K562 (cell line): ENCODE measurements around the gene EML6. TPM values are rescaled to one million over a fixed set of nuclear protein-coding genes. Genes with fewer than 3 reads are reported as not detected.

Source experiments
- ATAC-seq: fragments of 200-7000 bp; cut with Tn5 transposase; 3 replicates; pipeline ENCODE4 v1.9.1; 2020; ENCODE audit warnings: moderate library complexity
- BruUV-seq: library from RNA; stranded (reverse); fragments of 400-500 nt; replicated peaks from 2 replicates; lab custom pipeline; 2021; lab: Mats Ljungman, UMichigan
- CTCF ChIA-PET: fragments of 300-600 bp; formaldehyde crosslinking; extraction: SDS; loops from one replicate; lab custom pipeline; 2021; ENCODE audit warnings: low intra/inter-chr PET ratio; lab: Yijun Ruan, JAX
- POLR2A ChIA-PET: fragments of 300-600, 350-650 bp; sonication (Branson Sonifier 250); formaldehyde crosslinking; extraction: SDS; loops from one replicate; lab custom pipeline; 2021; ENCODE audit warnings: antibody characterized with exemption, inconsistent platforms; lab: Yijun Ruan, JAX
- DNase-seq, 4 experiments: peaks; one replicate each; pipeline versions ENCODE4 v3.0.0 to v3.0.0-alpha.2; 2011 to 2018; ENCODE audit warnings: low spot score in 3 of 4, mixed read lengths in 3 of 4; ENCODE audit errors: extremely low read depth in 1 of 4
- FAIRE-seq: peaks from 2 replicates; lab custom pipeline; 2011; peaks lifted over from hg19 to GRCh38; lab: Jason Lieb, UNC
- H2AFZ ChIP-seq: 2 replicates; pipeline ENCODE4 v1.6.0; 2011; ENCODE audit warnings: low read depth, low read length, control low read depth, inconsistent platforms
- H3K27ac ChIP-seq: fragments of 200-600 bp; 3 replicates; pipeline ENCODE4 v1.8.0; 2011; ENCODE audit warnings: low read depth, mild to moderate bottlenecking, control low read depth, inconsistent platforms, low read length, moderate library complexity, mixed read lengths; ENCODE audit errors: extremely low read depth
- H3K27me3 ChIP-seq, 2 experiments: fragments of 300-600 bp in 1 of 2; 2 replicates in 1 of 2; 3 replicates in 1 of 2; pipeline versions ENCODE4 v1.6.0 to v1.8.0; 2011; ENCODE audit warnings: inconsistent platforms in 2 of 2, low read length in 2 of 2, mild to moderate bottlenecking in 1 of 2, mixed read lengths in 1 of 2, moderate library complexity in 1 of 2; ENCODE audit not compliant: control insufficient read depth in 2 of 2, insufficient read depth in 2 of 2
- H3K36me3 ChIP-seq: fragments of 300-600 bp; 3 replicates; pipeline ENCODE4 v1.8.0; 2011; ENCODE audit warnings: mild to moderate bottlenecking, low read length, inconsistent platforms; ENCODE audit not compliant: control insufficient read depth, insufficient read depth
- H3K4me1 ChIP-seq, 2 experiments: fragments of 200-600 bp in 1 of 2; replicated peaks in 1 of 2; 2 replicates in 1 of 2; 3 replicates in 1 of 2; pipeline versions ENCODE4 v1.5.1 to v1.8.0; 2011; ENCODE audit warnings: inconsistent platforms in 2 of 2, low read length in 2 of 2, mild to moderate bottlenecking in 1 of 2, mixed read lengths in 1 of 2, moderate library complexity in 1 of 2; ENCODE audit not compliant: control insufficient read depth in 2 of 2, insufficient read depth in 2 of 2
- H3K4me2 ChIP-seq: 2 replicates; pipeline ENCODE4 v1.6.1; 2011; ENCODE audit warnings: low read length, control low read depth, inconsistent platforms, mixed read lengths; ENCODE audit not compliant: insufficient read depth
- H3K4me3 ChIP-seq: fragments of 200-600 bp; sonication (generic), shearing (Covaris generic); 2 replicates; pipeline ENCODE4 v1.5.1; 2016; ENCODE audit warnings: control low read depth, inconsistent platforms
- H3K79me2 ChIP-seq: fragments of 200-600 bp; 3 replicates; pipeline ENCODE4 v1.8.0; 2011; ENCODE audit warnings: low read length, inconsistent platforms; ENCODE audit not compliant: control insufficient read depth, insufficient read depth
- H3K9ac ChIP-seq, 2 experiments: 2 replicates each; pipeline versions ENCODE4 v1.6.0 to v1.6.1; 2011; ENCODE audit warnings: low read depth in 2 of 2, low read length in 2 of 2, control low read depth in 1 of 2, inconsistent platforms in 1 of 2, mild to moderate bottlenecking in 1 of 2, mixed read lengths in 1 of 2; ENCODE audit not compliant: insufficient read depth in 1 of 2
- H3K9me1 ChIP-seq: one replicate; pipeline ENCODE4 v1.6.0; 2011; ENCODE audit warnings: inconsistent platforms, mild to moderate bottlenecking, low read length, moderate library complexity; ENCODE audit not compliant: control insufficient read depth, insufficient read depth
- H3K9me3 ChIP-seq: replicated peaks from 2 replicates; pipeline ENCODE4 v1.5.1; 2011; ENCODE audit warnings: low read depth, low read length, inconsistent platforms; ENCODE audit not compliant: control insufficient read depth, insufficient read depth
- H4K20me1 ChIP-seq: replicated peaks from 2 replicates; pipeline ENCODE4 v1.6.1; 2011; ENCODE audit warnings: low read length, inconsistent platforms, mixed read lengths; ENCODE audit not compliant: control insufficient read depth, insufficient read depth
- FOSL1 ChIP-seq: fragments of 200-800 bp; sonication (Bioruptor generic); conservative IDR thresholded peaks from 2 replicates; pipeline ENCODE4 v1.6.1; 2016; ENCODE audit warnings: missing genetic modification characterization, missing compliant biosample characterization
- JUND ChIP-seq, 2 experiments: IDR thresholded peaks; 2 replicates in 1 of 2; 3 replicates in 1 of 2; pipeline ENCODE4 v1.6.1; 2011; ENCODE audit warnings: borderline replicate concordance in 2 of 2, low read depth in 2 of 2, low read length in 2 of 2, improper control_type of control experiment in 1 of 2, missing biosample characterization in 1 of 2, missing genetic modification characterization in 1 of 2, missing genetic modification reagents in 1 of 2
- PML ChIP-seq: IDR thresholded peaks from 2 replicates; pipeline ENCODE4 v1.6.1; 2012; ENCODE audit warnings: low read length, inconsistent platforms
- PRMT5 ChIP-seq: sonication (generic); formaldehyde crosslinking; IDR thresholded peaks from 2 replicates; pipeline ENCODE4 v1.5.0; 2020; ENCODE audit warnings: missing genetic modification reagents
- RAD21 ChIP-seq, 2 experiments: fragments of 250-450 bp in 1 of 2; fragments of 450-650 bp in 1 of 2; sonication (Bioruptor Pico) in 1 of 2; formaldehyde crosslinking in 1 of 2; IDR thresholded peaks in 1 of 2; conservative IDR thresholded peaks in 1 of 2; 2 replicates each; pipeline versions ENCODE4 v1.4.0 to v1.8.0; 2020 to 2022; ENCODE audit warnings: mild to moderate bottlenecking in 2 of 2, moderate library complexity in 1 of 2
- SMC3 ChIP-seq: conservative IDR thresholded peaks from 2 replicates; pipeline ENCODE4 v1.6.1; 2011; ENCODE audit warnings: low read depth, low read length, improper control_type of control experiment; ENCODE audit not compliant: insufficient read depth
- ZNF507 ChIP-seq: conservative IDR thresholded peaks from 2 replicates; pipeline ENCODE4 v1.6.1; 2017; ENCODE audit warnings: missing genetic modification characterization, missing compliant biosample characterization
- WGBS: fragments of 100-300 bp; shearing (Covaris generic); methylation state at CpG from one replicate; pipeline ENCODE4 v1.1.6; 2016; ENCODE audit warnings: low coverage, mixed read lengths; ENCODE audit not compliant: insufficient coverage; ENCODE audit errors: missing lambda C conversion rate; 5-methylcytosine and 5-hydroxymethylcytosine counted together
- in situ Hi-C: fragments of 300-500 bp; cut with MboI; formaldehyde crosslinking; loops from 4 replicates; pipeline ENCODE4 v1.15.0; 2018; ENCODE audit warnings: inconsistent platforms, mixed read lengths
- intact Hi-C: fragments of 100-400 bp; cut with micrococcal nuclease; formaldehyde crosslinking; loops from 2 replicates; pipeline ENCODE4 v1.14.2; 2022
- polyA plus RNA-seq, 8 experiments: library from polyadenylated mRNA; depleted of rRNA in 4 of 8; stranded (reverse) in 5 of 8; unstranded in 3 of 8; fragments of >200 nt; fragmentation: Nextera tagmentation in 2 of 8; fragmentation: Illumina TruSeq in 1 of 8; extraction: Ambion mirVana in 2 of 8; extraction: Trizol in 1 of 8; gene quantifications; 2 replicates each; pipeline versions ENCODE4 v1.2.1 to v1.2.3, GENCODE V29; 2011 to 2014; ENCODE audit warnings: inconsistent platforms in 1 of 8, missing spikeins in 1 of 8
- total RNA-seq, 7 experiments: library from RNA; depleted of rRNA in 6 of 7; stranded (reverse); fragments of >200 nt in 6 of 7; fragmentation: Illumina TruSeq in 2 of 7; extraction: Trizol in 2 of 7; gene quantifications; 2 replicates each; pipeline versions ENCODE4 v1.2.1 to v1.2.3, GENCODE V29; 2011 to 2021; ENCODE audit warnings: low replicate concordance in 1 of 7
- TF ChIP-seq, protein P1 (sequence below): fragments of 450-650 bp; formaldehyde crosslinking; IDR thresholded peaks from 2 replicates; pipeline ENCODE4 v1.4.0; 2022; ENCODE audit warnings: mild to moderate bottlenecking, moderate library complexity
- TF ChIP-seq, protein P2 (sequence below), 3 experiments: IDR thresholded peaks in 2 of 3; conservative IDR thresholded peaks in 1 of 3; 2 replicates each; pipeline ENCODE4 v1.5.1; 2011 to 2012; ENCODE audit warnings: low read length in 3 of 3, mild to moderate bottlenecking in 3 of 3, control low read depth in 2 of 3, improper control_type of control experiment in 1 of 3, inconsistent platforms in 1 of 3, low read depth in 1 of 3, mixed read lengths in 1 of 3, moderate library complexity in 1 of 3; ENCODE audit not compliant: insufficient read depth in 2 of 3
- TF ChIP-seq, protein P3 (sequence below): fragments of 450-650 bp; formaldehyde crosslinking; IDR thresholded peaks from 2 replicates; pipeline ENCODE4 v1.4.0; 2020; ENCODE audit warnings: mild to moderate bottlenecking, moderate library complexity

EML6 gene
- total and polyA plus RNA-seq, 9 of the 15 experiments (the other 6 are each of a cell fraction or from before 2014, with no cell fraction given), result 0.07 to 0.56 (median 0.25) TPM

DNA sequence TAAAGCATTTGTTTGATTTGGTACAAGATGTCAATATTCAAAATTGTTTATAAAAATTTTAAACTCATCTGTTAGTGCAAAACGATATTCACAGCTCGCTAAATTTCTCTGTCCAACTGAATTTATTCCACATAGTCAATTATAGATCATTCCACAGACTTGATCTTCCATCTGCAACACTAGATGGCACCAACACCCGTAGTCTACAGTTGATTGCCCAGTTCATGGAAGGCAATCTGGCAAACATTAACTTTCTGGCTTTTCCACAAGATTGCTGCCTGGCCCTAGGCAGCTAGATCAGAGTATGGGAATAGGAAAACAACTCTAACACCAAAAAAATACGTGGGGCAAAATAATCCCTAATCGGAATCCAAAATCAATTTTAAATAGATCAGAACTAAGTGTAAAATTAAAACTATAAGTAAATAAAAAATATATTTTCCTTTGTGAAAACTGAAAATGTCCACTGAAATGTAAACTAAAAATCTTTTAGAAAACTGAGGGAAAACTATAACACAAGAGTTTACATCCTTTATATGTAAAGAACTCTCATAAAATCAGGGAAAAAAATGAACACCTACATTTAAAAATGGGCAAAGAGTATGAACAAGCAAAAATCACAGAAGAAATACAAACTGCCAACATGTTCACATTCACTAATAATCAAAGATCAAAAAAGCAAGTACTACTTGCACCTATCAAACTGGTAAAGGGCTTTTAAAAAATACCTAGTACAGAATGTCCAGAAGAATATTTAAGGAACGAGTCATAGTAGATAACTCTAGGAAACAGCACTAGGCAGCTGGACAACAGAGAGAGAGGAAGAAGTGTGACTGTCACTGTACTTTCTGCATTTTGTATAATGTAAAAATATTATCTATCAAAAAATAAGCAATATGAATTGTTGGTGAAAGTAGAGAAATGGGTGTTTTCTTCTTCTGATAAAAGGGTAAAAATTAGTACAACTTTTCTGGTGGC lies 291.8 kb downstream of the EML6 start:
- Histone ChIP-seq H3K9me1 (no peaks in the 10 kb centered on the region), H3K27ac (no peak overlapping the region), H3K79me2 (peaks cover 100% of the 10 kb centered on the region), H3K9ac (no peak overlapping the region), H4K20me1 (peaks cover 8% of the 10 kb centered on the region), H3K4me3 (no peak overlapping the region), H3K27me3 (no peaks in the 10 kb centered on the region), H3K4me2 (no peak overlapping the region), H3K36me3 (peaks cover 30% of the 10 kb centered on the region), H3K9me3 (no peaks in the 10 kb centered on the region), H2AFZ (no peak overlapping the region), H3K4me1 (peaks cover 0 to 26% of the 10 kb centered on the region in 2 experiments; a peak in 4 of 5 replicates)
- ChIA-PET CTCF (interaction anchor here (0.6 to 1.6 kb wide), 4 partner anchors 34 to 163 kb away, joined by 3 to 8 read pairs (median 4); no protein-coding TSS in a partner anchor), POLR2A (interaction anchor here (0.8 to 2.4 kb wide), 3 partner anchors 10 to 152 kb away, joined by 3 to 9 read pairs (median 3); no protein-coding TSS in a partner anchor)
- peak in 3 of 4 experiments; percentile 22 to 61 (median 32) for DNase-seq
- FAIRE-seq, result peak; percentile 84
- WGBS, result 35% methylated on average over 6 of the region's 6 CpGs
- ATAC-seq, result peak; percentile 64
- no TSS peak for BruUV-seq
- in situ Hi-C loops, result no loop called here
- intact Hi-C loops, result loop anchor here (1.0 to 5.0 kb wide), 3 partner anchors 34 to 153 kb away; no protein-coding TSS in a partner anchor
- no peak for TF ChIP-seq PRMT5 (CRISPR knock-in tag)
- peak in 1 of 2 experiments; percentile 58; a peak in 3 of 4 replicates for TF ChIP-seq RAD21 (CRISPR knock-in tag; conservative IDR thresholded peaks at IDR 0.05 in 1 of 2, IDR thresholded peaks at IDR 0.05 in 1 of 2)
- TF ChIP-seq SMC3, result peak; percentile 39; the same call in 1 of the 2 replicates
- peak; percentile 53; the same call in 1 of the 2 replicates for TF ChIP-seq JUND (IDR thresholded peaks at IDR 0.05; ENCODE audit: borderline replicate concordance, low read depth, low read length)
- TF ChIP-seq JUND (tag; IDR thresholded peaks at IDR 0.05; ENCODE audit: borderline replicate concordance, low read depth, low read length), result no peak; the same call in 2 of the 3 replicates
- TF ChIP-seq, protein P1, sequence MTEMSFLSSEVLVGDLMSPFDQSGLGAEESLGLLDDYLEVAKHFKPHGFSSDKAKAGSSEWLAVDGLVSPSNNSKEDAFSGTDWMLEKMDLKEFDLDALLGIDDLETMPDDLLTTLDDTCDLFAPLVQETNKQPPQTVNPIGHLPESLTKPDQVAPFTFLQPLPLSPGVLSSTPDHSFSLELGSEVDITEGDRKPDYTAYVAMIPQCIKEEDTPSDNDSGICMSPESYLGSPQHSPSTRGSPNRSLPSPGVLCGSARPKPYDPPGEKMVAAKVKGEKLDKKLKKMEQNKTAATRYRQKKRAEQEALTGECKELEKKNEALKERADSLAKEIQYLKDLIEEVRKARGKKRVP, result no peak
- TF ChIP-seq, protein P2, sequence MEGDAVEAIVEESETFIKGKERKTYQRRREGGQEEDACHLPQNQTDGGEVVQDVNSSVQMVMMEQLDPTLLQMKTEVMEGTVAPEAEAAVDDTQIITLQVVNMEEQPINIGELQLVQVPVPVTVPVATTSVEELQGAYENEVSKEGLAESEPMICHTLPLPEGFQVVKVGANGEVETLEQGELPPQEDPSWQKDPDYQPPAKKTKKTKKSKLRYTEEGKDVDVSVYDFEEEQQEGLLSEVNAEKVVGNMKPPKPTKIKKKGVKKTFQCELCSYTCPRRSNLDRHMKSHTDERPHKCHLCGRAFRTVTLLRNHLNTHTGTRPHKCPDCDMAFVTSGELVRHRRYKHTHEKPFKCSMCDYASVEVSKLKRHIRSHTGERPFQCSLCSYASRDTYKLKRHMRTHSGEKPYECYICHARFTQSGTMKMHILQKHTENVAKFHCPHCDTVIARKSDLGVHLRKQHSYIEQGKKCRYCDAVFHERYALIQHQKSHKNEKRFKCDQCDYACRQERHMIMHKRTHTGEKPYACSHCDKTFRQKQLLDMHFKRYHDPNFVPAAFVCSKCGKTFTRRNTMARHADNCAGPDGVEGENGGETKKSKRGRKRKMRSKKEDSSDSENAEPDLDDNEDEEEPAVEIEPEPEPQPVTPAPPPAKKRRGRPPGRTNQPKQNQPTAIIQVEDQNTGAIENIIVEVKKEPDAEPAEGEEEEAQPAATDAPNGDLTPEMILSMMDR (IDR thresholded peaks at IDR 0.05 in 2 of 3, conservative IDR thresholded peaks at IDR 0.05 in 1 of 3; ENCODE audit: insufficient read depth in 2 of 3, low read depth in 1 of 3, low read length in 3 of 3), result peak; percentile 48 to 62 (median 50)
- TF ChIP-seq, protein P3, sequence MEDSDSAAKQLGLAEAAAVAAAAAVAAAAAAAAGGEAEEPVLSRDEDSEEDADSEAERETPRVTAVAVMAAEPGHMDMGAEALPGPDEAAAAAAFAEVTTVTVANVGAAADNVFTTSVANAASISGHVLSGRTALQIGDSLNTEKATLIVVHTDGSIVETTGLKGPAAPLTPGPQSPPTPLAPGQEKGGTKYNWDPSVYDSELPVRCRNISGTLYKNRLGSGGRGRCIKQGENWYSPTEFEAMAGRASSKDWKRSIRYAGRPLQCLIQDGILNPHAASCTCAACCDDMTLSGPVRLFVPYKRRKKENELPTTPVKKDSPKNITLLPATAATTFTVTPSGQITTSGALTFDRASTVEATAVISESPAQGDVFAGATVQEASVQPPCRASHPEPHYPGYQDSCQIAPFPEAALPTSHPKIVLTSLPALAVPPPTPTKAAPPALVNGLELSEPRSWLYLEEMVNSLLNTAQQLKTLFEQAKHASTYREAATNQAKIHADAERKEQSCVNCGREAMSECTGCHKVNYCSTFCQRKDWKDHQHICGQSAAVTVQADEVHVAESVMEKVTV (CRISPR knock-in tag), result 0 out of 2 replicates have a peak, but pooled peaks have one; percentile 6
- TF ChIP-seq PML, result peak; percentile 7; the same call in 1 of the 2 replicates
- 0 out of 2 replicates have a peak, but pooled peaks have one; percentile 6 for TF ChIP-seq ZNF507 (tag)
- TF ChIP-seq FOSL1 (tag), result peak; percentile 42; the same call in 1 of the 2 replicates
